GM10266 (cell line): ENCODE measurements around the gene HPRT1.

ENCODE experiments used
- DNase-seq: peaks from one replicate; pipeline ENCODE4 v3.0.0; 2012; ENCODE audit errors: extremely low spot score
- CTCF ChIP-seq: IDR thresholded peaks from 2 replicates; pipeline ENCODE4 v1.5.1; 2012; ENCODE audit warnings: mild to moderate bottlenecking, low read depth; ENCODE audit not compliant: control insufficient read depth, insufficient read depth; ENCODE audit errors: missing control alignments

The HPRT1 gene

GRCh38 chrX:134470013-134470412 is 10.0 kb downstream of the HPRT1 start:
- TF ChIP-seq CTCF = no peak
- no peak for DNase-seq

- DNase-seq = no peak
- TF ChIP-seq CTCF = no peak
Measured at GRCh38 chrX:134472041-134472440, 12.1 kb downstream of the HPRT1 start.

- no peak for DNase-seq
Measured at GRCh38 chrX:134476284-134476683, 16.3 kb downstream of the HPRT1 start.

GRCh38 chrX:134478374-134478773 is 18.4 kb downstream of the HPRT1 start:
- TF ChIP-seq CTCF = no peak

More at GRCh38 chrX:134476284-134476683, 16.3 kb downstream of the HPRT1 start:
- no peak for TF ChIP-seq CTCF

GRCh38 chrX:134480061-134480460 is 20.1 kb downstream of the HPRT1 start:
- TF ChIP-seq CTCF = no peak
- DNase-seq = no peak

More at GRCh38 chrX:134478374-134478773, 18.4 kb downstream of the HPRT1 start:
- no peak for DNase-seq

GRCh38 chrX:134481339-134481738 is 21.4 kb downstream of the HPRT1 start:
- DNase-seq = no peak
- TF ChIP-seq CTCF = no peak

- no peak for TF ChIP-seq CTCF
- DNase-seq = no peak
Measured at GRCh38 chrX:134482371-134482770, 22.4 kb downstream of the HPRT1 start.
